NCI-H510A treated with DMSO at 0.1 percent for 48 hours (cell line): ENCODE results near the gene SMARCA1.
"Not testable (repeated sequence)": the region's sequence is repeated elsewhere in the genome, so short reads cannot be mapped to it uniquely, and the experiment has no call there.

Experiments used
- DNase-seq: peaks from one replicate; lab custom pipeline; 2025; lab: John Stamatoyannopoulos, UW

SMARCA1 gene, protein sequence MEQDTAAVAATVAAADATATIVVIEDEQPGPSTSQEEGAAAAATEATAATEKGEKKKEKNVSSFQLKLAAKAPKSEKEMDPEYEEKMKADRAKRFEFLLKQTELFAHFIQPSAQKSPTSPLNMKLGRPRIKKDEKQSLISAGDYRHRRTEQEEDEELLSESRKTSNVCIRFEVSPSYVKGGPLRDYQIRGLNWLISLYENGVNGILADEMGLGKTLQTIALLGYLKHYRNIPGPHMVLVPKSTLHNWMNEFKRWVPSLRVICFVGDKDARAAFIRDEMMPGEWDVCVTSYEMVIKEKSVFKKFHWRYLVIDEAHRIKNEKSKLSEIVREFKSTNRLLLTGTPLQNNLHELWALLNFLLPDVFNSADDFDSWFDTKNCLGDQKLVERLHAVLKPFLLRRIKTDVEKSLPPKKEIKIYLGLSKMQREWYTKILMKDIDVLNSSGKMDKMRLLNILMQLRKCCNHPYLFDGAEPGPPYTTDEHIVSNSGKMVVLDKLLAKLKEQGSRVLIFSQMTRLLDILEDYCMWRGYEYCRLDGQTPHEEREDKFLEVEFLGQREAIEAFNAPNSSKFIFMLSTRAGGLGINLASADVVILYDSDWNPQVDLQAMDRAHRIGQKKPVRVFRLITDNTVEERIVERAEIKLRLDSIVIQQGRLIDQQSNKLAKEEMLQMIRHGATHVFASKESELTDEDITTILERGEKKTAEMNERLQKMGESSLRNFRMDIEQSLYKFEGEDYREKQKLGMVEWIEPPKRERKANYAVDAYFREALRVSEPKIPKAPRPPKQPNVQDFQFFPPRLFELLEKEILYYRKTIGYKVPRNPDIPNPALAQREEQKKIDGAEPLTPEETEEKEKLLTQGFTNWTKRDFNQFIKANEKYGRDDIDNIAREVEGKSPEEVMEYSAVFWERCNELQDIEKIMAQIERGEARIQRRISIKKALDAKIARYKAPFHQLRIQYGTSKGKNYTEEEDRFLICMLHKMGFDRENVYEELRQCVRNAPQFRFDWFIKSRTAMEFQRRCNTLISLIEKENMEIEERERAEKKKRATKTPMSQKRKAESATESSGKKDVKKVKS

GRCh38 chrX:129523079-129523911 is at the start of gene SMARCA1:
SMARCA1 (minus strand) TSS chrX:129523490; CDS start chrX:129523370, 120 bp downstream.
- DNase-seq: peak; percentile 13

DNA sequence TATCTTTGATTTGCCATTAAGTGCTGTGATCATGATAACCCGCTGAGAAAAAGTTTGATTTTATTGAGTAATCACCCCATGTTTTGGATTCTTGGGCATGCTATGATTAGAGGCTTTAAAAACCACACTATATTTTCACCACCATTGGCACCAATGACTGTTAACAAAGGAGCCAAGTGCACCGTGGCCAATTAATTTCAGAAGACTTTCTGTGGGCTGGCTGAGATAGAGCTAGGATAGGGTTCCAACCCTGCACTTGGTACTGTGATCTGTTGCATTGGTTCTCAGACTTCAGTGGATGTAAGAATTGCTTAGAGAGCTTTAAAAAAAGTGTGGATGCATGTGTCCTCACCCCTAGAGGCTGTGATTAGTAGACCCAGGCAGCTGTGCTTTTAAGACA is 49.1 kb upstream of the SMARCA1 start:
- DNase-seq: no peak

- no peak for DNase-seq
These were observed 45.1 kb upstream of the SMARCA1 start for GRCh38 chrX:129568349-129568748.

- DNase-seq: no peak
These were observed 42.8 kb upstream of the SMARCA1 start for GRCh38 chrX:129566073-129566472.

DNA sequence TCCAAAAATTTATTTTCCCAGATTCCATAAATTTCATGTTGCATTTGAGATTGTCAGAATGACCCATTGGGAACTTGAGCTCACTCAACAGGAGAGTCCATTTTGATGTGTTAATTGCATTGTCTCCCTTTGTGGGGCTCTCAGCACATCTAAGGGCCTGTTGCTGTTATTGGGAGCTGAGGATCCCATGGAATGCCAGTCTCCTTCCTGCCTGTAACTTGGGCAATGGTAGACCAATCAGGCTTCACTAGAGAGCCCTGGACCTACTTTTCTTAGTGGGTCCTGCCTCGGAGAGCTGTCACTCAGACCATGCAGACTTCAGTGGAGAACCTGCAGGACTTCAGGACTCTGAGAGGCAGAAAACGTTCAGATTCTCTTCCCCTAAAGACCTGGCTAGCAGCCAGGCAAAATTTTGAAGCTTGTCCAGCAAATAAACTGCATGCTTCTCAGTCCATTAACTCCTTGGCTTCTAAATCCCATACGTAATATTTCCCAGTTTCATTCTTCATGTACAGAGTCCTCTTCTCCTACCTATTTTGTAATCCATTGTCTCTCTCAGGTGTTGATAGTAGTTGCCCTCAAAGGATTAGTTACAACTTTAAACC is 41.9 kb upstream of the SMARCA1 start:
- DNase-seq: no peak

DNA sequence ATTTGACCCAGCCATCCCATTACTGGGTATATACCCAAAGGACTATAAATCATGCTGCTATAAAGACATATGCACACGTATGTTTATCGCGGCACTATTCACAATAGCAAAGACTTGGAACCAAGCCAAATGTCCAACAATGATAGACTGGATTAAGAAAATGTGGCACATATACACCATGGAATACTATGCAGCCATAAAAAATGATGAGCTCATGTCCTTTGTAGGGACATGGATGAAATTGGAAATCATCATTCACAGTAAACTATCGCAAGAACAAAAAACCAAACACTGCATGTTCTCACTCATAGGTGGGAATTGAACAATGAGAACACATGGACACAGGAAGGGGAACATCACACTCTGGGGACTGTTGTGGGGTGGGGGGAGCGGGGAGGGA is 41.1 kb upstream of the SMARCA1 start:
- DNase-seq: not testable (repeated sequence)

GRCh38 chrX:129561453-129561852 is 38.2 kb upstream of the SMARCA1 start:
- DNase-seq: no peak

GRCh38 chrX:129559783-129560182 is 36.5 kb upstream of the SMARCA1 start:
- no peak for DNase-seq

DNA sequence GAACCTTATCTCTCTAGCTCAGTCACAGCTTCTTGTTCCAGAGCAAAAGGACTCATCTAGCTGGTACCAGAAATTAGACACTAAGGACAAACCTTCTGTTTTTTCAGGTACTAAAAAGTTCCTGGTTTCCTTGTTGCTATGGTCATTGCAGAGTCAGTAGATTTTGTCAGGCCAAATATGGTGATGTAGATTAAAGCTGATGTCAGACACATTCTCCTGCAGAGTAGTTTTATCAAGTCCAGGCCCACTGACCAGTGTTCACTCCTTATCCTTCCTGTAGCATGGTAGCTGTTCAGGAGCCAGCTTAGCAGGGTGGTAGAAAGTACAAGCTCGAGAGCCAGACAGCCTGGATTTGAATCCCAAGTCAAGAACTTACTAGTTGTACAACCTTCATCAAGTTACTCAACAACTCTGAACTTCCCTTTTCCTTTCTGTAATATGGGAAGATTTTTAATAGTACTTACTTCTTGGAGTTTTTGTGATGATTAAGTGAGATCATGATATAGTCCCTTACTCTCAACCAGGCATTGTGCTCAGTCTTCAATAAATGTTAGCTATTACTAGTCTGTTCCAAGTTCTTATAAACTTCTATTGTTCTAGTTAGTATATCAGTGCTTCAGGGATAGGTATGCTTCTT is 34.7 kb upstream of the SMARCA1 start:
- DNase-seq: no peak

DNA sequence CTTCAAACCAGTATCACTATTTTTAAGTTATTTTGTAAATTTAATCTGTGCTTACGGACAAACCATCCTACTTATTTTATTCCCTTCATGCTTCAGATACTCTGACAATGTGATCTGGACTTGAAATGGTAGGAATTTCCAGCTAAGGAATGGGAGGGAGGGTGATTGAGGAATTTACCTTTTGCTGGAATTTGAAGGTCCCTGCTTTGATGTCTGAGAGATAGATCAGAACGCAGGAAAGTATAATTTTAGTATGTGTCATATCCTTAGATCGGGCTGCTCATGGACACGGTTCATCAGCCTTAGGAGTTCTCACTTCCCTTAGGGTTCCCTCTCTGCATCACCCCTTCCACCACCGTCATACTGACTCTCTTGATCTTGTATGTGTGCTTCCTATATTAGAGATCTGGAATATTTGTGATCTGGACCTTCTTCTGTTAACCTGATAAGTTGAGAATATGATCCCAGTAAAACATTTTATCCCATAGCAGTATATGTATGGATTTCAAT is 33.6 kb upstream of the SMARCA1 start:
- no peak for DNase-seq

DNA sequence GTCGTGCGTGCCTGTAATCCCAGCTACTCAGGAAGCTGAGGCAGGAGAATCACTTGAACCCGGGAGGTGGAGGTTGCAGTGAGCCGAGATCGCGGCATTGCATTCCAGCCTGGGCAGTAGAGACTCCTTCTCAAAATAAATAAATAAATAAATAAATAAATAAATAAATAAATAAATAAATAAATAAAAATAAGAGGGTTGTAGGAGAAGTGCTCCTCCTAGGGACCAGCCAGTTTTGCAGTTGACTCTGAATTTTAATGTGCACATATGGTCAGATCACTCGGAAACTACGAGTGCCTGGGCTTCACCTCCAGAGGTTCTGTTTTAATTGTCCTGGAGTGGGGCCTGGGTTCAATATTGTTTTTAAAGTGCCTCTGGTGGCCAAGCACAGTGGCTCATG is 31.5 kb upstream of the SMARCA1 start:
- DNase-seq: not testable (repeated sequence)

GRCh38 chrX:129553619-129554288 is 30.5 kb upstream of the SMARCA1 start:
- no peak for DNase-seq

- no peak for DNase-seq
These were observed 25.8 kb upstream of the SMARCA1 start for GRCh38 chrX:129549124-129549523.

DNA sequence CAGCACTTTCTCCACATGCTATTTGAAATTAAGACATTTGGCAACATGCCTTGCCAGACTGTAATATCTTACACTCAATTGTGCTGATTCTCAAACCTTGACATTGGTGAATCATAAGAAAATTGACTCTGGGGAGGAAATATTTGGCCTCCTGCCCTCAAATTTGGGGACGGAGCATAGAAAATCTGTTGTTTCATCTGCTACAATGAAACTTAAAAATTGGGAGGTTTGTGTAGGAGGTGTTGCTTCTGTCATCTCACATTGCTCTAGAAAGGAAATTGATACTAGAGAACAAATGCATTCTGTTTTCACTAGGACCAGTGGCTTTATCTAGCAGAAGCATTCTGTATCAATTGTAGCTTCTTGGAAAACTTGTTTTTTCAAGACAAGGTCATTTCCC is 22.1 kb upstream of the SMARCA1 start:
- no peak for DNase-seq

DNA sequence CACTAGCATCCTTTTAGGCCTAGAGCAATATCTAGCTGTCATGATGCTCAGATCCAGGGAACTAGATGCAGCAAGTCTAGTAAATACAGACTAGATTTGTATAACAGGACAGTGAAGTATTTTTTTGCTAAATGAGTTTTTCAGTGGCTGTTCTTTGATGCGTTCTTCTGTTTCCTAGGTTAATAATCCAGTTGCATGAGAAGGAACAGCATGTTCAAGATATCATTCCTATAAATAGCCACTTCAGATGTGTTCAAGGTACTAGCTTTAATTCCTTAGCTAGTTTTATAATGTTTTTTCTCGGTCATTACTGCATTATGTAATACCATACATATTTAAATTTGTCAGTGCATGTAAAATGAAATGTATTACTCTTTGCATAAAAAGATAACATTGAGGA is 21.5 kb upstream of the SMARCA1 start:
- no peak for DNase-seq

DNA sequence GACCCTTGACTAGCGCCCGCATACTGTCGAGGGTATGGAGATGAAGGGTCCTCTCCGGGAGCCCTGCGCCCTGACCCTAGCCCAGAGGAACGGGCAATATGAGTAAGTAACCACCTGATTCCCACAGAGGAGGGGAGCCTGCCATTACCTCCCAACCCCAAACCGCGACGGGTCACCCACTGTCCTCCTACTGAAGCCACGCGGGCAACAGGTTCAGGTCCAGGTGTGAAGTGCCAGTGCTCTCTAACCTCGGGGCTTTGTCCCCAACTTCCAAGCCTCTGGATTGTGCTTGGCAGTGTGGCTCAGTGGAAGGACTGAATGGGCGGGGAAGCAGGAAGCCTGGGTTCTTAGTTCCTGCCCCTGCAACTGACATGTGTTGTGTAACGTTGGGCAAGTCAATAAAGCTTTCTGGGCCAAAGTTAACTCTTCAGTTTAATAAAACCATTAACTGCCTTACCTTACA is 17.5 kb upstream of the SMARCA1 start:
- DNase-seq: peak; percentile 1

DNA sequence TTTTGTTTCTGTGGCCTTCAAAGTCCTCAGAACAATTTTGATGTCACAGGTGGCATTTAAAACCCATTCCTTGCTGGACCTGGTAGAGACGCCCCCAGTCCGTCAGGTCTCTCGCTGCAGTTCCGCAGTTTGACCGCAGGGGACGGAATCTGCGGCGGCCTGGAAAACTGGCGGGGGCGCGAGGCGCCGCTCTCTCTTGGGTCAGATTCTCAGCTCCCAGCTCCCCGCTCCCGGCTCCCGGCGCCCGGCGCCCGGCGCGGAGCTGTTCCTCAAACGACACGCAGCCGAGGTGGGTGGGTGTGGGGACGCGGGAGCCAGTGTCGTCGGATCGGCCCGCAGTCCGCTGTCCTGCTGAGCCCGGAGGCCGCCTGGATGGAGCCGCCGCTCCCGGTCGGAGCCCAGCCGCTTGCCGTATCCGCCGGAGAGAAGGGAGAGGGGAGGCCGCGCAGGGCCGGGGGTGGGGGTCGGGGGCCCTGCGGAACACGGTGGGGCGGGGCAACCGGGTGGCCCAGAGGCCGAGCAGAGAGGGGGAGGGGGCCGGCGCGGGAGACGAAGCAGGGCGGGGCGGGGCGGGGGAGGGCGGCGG is 16.9 kb upstream of the SMARCA1 start, which contains the start of gene OCRL:
TSS of gene OCRL (plus strand) at position 192 of the 586 bp plus-strand sequence. CDS start at position 373, 181 bp downstream.
- DNase-seq: peak; percentile 45

DNA sequence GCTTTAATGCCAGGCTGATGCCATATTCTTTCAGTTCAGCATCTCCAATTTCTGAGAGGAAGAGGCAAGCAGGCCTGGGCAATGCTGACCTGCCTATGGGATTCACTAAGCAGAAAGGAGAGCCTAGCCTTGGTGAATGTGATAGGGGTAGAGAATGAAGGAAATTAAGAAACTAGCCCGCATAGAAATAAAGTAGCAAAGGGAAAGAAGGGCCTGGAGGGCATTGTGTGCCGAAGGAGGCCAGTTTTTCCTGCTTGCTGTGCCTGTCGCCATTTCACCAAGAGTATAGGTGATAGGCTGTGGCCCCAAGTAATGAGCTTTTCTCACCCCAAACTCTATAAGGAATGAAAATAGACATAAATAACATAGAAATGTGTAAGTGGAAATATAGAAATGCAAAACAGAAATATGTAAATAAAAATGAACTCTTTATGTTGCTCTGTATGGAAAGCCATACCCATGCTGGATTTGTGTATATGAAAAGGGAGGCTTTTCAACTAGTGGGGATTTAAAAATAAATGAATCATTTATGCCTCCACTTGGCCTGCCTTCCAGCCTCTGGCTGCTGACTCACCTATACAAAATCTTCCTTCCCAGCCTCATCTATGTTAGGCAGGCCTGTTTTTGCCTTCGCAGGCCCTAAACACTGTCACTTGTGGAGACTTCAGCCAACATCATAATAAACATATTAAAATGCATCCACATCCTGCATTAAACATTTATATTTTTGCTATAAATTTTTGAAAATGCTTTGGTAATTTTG is 11.7 kb upstream of the SMARCA1 start:
- no peak for DNase-seq

GRCh38 chrX:129531132-129531531 is 7.8 kb upstream of the SMARCA1 start:
- no peak for DNase-seq
